KBM-7 (cell line): ENCODE results near the gene NIPAL4.

Source experiments
- DNase-seq: peaks from one replicate; pipeline ENCODE4 v3.0.0-alpha.2; 2015
- in situ Hi-C: fragments of 300-500 bp; cut with MboI; formaldehyde crosslinking; loops from 2 replicates; pipeline ENCODE4 v1.14.3; 2020; ENCODE audit warnings: low sequenced_read_pairs, low pct_unique_long_range_greater_than_20kb, mixed read lengths

NIPAL4 gene

GRCh38 chr5:157509587-157509986 is 49.6 kb downstream of the NIPAL4 start:
- in situ Hi-C loops = no loop called here
- no peak for DNase-seq

- in situ Hi-C loops = no loop called here
These were observed 50.7 kb downstream of the NIPAL4 start for GRCh38 chr5:157510682-157511081.

GRCh38 chr5:157511651-157512644 is 51.9 kb downstream of the NIPAL4 start:
- peak; percentile 3 for DNase-seq
- in situ Hi-C loops = no loop called here

More at GRCh38 chr5:157510682-157511081, 50.7 kb downstream of the NIPAL4 start:
- no peak for DNase-seq

- no peak for DNase-seq
- in situ Hi-C loops = no loop called here
These were observed 53.2 kb downstream of the NIPAL4 start for GRCh38 chr5:157513182-157513581.

DNA sequence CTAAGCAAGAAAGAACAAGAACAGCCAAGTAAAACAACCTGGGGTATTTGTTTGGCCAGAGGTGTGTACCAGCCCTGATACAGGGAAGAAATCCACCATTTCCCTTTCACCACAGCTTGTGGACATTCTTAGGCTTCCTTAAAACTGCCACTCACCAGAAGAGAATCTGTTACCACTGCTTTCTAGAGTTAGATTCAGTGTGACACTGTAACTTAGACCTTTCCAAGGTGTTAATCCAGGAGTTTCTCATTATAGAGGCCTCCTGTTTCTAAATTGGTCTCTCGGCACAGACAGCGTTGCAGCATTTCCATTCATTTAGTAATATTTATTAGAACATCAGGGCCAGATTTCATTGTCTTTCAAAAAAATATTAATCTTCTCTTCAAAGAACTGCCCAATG is 55.0 kb downstream of the NIPAL4 start:
- in situ Hi-C loops = no loop called here
- DNase-seq = no peak

DNA sequence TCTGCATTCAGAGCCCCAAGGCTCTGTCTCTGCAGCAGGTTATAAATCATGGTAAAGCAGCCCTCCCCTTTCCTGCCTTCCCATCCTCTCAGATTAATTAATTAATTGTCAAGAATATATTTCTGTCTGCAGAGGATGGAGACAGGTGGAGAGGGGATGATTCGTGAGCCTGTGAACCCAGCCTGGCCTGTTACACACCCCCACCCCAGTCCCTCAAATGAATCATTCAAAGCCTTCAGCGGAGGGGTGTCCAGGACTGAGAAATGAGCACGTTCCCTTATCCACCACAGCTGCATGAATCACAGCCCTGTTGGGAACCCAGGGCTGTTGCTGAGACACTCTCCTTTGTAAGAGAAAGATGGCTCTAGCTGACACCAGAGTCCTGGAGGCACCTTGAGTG is 56.0 kb downstream of the NIPAL4 start:
- no peak for DNase-seq
- in situ Hi-C loops = no loop called here

GRCh38 chr5:157516626-157517325 is 56.8 kb downstream of the NIPAL4 start:
- DNase-seq = no peak
- in situ Hi-C loops = no loop called here

- DNase-seq = no peak
- in situ Hi-C loops = no loop called here
These were observed 59.0 kb downstream of the NIPAL4 start for GRCh38 chr5:157518963-157519362.

DNA sequence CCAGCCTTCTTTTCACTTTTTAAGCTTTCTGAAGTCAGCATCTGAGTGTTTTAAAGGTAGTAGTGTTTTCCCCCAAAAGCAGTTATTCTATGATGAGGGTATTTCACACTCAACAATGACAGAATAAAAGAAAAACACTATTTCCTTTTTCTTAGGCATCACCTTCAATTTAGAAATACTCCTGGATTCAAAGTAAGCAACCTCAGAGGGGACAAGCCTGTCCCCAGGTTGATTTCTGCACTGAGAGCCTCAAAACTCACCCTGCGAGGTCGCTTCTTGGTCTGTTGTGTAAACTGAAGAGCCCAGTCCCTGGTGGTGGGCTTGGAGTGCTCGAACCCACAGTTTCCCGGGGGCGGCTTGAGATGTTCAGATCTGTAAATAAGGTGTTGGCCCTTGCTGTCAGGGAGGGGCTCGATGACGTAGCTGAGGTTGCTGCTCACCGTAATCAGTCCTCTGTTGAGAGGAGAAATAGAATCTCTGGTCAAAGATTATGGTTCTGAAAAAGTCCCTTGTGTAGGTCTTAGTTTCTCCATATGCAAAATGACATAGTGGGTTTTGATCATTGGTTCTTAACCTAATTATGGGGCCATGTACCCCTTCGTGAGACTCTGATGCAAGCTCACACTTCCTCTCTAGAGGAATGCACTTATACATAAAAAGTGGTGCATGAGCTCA is 59.7 kb downstream of the NIPAL4 start:
- in situ Hi-C loops = no loop called here
- DNase-seq = no peak

DNA sequence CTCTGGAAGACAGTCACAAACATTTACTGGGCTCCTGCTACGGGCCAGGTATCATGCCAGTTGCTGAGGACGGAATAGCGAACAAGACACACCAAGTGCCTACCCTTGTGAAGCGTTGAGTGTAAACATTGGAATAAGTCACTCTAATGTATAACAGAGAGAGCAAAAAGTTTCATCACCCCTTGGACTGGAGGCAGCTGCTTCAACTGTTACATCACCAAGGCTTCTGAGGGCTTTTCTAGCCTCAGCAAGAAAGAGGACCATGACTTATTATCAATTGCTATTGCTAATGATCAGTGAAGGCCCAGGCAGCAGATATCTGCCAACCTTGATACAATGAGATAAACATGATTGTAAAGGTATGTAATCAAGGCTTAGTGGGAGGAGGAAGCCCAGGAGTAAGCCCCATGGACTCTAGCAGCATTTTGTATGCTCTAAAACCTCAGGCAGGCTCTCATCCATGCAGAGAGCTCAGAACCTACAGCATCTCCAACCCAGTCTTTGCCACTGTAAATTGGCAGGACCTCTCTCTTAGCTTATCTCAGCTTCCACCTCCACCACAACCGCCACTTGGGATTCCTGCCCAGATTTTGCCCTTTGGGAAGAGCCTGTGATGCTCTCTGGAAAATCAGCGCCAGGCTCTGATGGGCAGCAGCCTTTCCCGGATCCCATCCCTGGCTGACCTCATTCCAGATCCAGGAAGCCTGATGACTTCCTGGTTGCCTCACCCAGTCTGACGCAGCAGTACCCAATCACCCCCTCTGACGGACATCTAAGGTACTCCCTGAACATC is 61.1 kb downstream of the NIPAL4 start:
- in situ Hi-C loops = no loop called here
- DNase-seq = no peak

DNA sequence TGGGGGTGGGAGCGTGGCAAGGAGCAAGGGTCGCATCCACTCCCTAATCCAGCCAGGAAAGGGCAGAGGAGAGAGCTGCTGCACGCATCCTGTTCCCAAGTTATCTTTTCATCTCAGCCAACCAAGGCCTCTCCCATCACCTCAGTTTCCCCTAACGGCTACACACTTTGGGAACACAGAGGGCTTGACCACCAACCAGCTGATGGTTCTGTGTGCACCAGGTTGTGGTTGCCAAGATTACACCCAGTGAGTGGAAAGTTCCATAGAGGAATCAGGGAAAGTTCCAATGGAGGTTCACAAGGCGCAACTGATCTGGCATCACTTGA is 61.7 kb downstream of the NIPAL4 start:
- no peak for DNase-seq
- in situ Hi-C loops = no loop called here

- DNase-seq = no peak
- in situ Hi-C loops = no loop called here
These were observed 64.0 kb downstream of the NIPAL4 start for GRCh38 chr5:157523976-157524375.
